Measurements from ENCODE around the gene WNK2.

WNK2 gene

DNA sequence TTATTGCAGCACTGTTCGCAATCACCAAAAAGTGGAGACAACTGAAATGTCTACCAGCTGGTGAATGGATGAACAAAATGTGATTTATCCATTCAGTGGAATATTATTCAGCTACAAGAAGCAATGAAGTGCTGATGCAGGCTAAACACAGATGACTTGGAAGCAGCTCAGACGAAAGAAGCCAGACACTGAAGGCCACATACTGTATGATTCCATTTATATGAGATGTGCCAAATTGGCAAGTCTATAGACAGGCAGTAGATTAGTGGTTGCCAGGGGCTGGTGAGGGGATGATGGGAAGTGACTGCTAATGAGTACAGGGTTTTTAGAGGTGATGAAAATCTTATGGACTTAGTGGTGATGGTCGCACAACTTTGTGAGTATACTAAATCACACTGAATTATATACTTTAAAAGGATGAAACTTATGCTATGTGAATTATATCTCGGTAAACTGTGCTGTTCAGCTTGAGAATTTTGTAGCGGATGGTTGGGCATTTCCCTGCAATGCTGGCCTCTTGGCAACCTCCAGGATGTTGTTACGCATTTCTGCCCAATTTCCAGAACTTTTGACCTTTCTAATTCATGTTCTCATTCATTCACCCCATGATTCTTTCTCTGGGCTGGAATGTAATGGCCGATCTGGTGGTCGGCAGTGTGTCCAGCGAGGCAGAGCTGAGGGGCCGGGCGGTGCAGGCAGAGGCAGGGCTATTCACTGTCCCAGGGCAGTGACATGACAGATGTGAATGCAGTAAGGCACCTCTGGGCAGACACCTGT lies 22.0 kb upstream of the WNK2 start:
- peak; percentile 79 for DNase-seq (ENCODE audit: low spot score)

DNA sequence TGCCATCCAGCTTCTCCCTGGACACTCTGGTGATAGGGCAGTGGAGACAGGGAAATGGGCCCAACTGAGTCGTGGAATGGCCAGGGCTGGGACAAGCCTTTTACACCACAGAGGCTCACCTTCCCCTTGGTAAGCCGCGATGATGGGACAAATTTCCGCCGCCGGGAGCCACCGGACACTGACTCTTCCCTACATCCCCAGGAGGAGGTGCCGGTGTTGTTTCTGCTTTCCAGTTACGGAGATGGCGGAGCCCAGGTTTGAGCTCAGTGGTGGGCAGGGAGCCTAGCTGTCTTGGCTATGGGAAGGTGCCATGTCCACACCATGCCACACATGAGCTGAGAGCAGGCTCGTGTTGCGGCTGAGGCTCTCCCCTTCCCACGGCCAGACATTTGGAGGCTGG lies 19.9 kb upstream of the WNK2 start:
- DNase-seq (ENCODE audit: low spot score) = no peak

DNA sequence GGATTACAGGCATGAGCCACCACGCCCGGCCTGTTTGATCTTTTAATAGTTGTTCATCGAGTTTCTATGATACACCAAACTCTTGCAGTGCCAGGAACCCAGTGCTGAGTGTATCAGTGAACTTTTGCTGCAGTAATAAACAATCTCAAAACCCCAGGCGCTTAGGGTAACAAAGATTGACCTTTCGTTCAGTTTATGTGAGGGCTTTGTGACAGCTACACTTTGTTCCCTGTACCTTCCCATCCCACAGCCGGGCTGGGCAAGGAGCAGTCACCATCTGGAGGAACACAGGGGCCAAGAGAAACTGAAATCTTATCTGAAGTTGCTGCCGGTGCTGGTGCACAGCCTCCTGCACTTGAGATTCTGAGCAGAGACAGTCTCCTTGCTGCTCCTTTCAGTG lies 17.2 kb upstream of the WNK2 start:
- DNase-seq (ENCODE audit: low spot score) = no peak

DNA sequence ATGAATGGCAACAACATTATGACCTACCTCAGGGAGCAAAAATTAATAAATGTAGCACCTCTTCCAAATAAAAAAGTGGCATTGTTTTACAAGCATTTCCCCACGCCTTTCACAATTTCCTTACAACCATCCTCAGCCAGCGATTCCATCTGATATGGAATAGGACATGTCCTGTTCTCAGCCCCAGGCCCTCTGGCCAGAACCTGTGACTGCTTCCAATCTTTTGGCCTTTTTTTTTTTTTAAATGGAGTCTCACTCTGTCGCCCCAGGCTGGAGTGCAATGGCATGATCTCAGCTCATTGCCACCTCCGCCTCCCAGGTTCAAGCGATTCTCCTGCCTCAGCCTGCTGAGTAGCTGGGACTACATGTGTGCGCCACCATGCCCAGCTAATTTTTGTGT lies 16.8 kb upstream of the WNK2 start:
- DNase-seq (ENCODE audit: low spot score) = no peak

DNA sequence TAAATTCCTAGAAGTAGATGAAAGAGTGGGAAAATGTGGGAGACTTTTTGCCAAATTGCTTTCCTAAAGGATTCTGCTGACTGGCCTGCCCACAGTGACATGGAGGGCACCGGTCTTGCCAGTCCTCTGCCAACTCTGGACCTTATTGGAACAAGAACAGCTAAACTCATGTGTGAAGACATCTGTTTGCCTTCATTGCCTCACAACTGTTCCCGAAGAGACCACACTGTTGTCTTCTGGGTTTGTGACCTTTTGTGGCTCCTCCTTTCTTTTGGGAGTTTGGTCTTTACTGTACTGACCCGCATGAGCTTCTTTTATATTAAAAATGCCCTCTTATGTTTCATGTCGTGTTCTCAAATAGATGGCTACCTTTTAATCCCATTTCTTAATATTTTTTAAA lies 16.1 kb upstream of the WNK2 start:
- DNase-seq (ENCODE audit: low spot score) = no peak

DNA sequence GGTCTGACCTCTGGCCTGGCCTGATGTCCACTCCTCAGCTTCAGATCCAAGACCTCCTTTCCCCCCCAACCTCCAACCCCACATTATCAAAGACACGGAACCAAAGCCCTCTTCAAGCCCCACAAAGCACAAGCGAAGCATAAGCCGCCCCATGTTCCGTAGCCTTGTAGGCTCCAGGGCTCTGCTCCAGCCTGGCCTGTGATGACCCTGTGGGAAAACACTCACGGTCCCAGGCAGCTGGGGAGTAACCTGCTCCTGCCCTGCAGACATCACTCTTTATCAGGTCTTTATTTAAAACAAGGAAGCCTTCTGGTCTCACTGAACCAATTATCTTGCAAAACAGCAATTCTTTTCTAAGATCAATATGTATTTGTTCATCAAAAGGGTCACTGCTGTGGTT lies 15.4 kb upstream of the WNK2 start:
- no peak for DNase-seq (ENCODE audit: low spot score)

DNA sequence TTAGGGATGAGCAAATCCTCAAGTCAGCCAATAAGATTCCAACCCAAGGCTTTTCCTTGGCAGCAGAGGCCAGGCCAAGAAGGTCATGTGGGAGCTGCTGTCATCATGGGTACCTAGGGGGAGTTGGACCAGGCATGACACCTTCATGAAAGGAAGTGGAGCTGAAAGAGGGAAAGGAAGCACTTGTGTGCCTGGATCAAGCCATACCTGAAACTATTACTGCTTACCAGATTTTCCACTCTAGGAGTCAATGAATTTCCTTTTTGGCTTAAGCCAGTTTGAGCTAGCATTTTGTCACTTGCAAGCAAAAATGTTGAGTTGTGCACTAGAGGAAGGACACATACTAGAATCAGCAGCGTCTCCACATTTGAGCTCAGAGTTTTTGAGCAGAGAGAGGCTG lies 14.5 kb upstream of the WNK2 start:
- no peak for DNase-seq (ENCODE audit: low spot score)

DNA sequence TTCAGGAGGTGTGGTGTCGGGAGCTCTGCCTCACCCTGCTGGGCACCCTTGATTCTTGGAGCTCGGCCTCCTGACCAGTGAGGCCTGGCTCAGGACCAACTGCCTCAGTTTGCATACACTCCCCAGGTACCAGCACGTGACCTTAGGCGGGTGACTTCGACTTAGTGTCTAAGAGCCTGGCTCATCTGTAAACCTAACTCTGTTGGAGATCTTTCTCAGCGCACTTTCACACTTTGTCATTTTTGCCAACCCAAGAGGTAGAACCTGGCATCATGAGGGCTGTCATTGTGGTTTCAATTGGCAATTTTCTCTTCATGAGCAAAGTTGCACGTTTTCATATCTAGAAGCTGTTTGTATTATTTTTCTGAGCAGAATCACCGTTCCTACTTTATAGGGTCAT lies 13.4 kb upstream of the WNK2 start:
- DNase-seq (ENCODE audit: low spot score) = no peak

DNA sequence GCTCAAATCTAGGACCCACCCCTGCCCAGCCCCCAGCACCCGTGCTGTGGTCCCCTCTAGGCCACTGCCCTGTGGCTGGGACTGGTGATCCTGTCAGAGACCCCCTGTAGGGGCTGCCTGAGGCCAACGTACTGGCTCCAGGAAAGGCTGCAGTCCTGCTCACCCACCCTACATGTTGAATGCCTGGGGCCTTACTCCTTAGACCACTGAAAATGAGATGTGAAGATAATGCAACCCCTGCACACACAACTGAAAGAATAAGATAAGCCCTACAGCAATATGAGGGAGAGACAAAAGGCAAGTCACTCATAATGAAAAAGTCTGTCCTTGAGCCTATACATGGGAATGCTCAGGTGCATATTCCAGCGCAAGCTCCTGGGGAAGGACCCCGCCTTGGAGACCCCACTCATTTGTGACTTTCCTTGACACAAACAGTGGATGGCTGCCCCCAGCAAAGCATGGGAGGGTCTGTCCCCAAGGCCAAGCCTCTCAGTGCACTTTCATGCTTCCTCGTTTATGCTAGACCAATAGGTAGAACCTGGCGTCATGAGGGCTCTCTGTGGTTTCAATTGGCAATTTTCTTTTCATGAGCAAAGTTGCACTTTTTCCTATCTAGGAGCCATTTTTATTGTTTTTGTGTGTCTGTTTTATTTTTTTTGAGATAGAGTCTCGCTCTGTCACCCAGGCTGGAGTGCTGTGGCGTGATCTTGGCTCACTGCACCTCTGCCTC lies 12.5 kb upstream of the WNK2 start:
- DNase-seq (ENCODE audit: low spot score) = no peak

DNA sequence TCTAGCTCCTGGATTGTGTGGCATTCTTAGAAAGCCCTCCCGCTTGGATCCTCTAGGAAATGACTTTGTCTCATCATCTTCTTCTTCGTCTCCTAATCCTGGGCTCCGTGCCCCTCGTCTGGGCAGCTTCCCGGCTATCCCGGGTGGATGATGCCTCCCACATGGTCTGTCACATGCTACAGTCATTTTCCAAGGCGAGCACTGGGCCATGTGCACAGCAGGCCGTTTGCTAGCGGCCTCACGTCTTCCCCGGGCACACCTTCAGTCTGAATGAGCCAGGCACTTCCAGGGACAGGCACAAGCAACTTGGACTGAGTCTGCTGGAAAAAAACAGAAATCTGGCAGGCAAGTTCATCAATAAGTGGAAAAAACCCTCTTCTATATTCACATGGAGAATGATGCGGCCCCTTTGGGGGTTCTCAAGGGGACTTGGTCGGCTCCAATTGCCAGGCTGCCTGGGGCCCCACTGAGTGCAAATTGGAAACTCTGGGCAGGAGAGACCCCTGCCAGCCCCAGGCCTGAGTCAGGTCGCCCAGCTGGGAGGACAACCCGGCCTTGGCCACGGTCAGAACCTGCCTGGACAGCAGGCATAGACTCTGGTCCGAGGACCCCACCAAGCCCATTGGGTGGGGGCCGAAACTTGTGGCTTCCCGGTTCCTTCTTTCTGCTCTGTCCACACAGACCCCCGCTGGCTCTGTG lies 11.1 kb upstream of the WNK2 start:
- DNase-seq (ENCODE audit: low spot score) = peak; percentile 44

DNA sequence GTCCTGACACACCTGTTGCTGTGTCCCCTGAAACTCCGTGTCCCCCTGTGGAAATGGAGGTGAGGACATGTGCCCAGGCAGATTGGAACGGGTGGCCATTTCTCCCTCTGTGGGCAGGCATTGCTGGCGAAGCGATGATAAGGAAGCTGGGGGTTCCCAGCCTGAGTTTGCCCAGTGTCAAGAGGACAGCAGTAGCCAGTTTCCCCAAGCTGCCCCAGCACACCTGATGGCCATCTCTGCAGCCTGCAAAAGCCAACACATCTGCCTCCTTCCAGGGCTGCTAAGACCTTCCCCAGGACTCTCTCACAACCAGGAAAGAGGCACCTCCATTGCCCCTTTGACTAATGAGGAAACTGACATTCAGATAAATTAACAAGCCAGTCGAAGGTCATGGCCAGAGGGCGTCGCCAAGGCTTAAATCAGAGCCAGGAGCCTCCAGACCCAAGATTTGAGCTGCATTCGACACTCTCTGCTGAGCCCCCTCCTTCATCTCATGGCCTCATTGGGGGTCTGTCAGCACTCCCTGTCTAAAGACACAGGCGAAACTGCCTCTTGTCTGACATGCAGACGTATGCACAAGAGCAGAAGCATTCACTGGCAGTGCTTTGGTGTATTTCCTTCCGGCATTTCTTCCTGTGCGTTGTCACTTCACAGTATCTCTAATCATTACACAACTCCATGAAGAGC lies 10.4 kb upstream of the WNK2 start:
- no peak for DNase-seq (ENCODE audit: low spot score)

DNA sequence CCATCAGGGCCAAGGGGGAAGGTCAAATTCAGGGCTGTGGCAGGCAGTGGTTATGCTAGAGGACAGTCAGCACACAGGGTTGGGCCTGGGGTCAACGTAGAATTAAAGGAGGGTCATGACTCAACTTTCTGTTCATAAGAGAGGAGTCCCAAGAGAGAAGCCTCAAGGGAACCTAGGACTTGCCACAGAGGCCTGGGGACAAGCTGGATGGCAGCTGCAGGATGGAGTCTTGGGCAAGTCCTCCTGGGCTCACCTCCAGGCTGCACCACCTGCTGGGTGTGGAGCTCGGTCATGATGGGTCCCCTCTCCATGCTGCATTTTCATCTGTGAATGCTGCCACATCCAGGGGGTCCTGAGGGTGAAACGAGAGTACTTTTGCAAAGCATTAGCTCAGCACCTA lies 9.0 kb upstream of the WNK2 start:
- DNase-seq (ENCODE audit: low spot score) = no peak

DNA sequence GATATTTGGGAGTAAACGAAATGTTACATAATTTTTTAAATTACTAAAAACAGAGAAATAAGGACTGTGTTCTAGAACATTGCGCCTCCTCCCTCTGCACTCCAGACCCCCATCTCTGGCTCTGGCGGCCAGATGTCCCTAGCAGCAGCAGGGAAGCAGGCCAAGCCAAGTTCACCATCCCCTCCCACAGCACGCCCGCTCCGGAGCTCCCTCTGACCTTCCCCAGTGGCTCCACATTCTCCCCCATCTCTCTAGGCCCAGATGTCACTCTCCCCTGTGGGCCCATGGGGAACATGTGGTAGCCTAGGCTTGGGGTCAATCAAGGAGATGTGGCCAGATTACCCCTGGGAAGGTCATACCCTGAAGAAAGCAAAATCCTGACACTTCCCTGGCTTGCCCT lies 6.3 kb upstream of the WNK2 start:
- DNase-seq (ENCODE audit: low spot score) = no peak

DNA sequence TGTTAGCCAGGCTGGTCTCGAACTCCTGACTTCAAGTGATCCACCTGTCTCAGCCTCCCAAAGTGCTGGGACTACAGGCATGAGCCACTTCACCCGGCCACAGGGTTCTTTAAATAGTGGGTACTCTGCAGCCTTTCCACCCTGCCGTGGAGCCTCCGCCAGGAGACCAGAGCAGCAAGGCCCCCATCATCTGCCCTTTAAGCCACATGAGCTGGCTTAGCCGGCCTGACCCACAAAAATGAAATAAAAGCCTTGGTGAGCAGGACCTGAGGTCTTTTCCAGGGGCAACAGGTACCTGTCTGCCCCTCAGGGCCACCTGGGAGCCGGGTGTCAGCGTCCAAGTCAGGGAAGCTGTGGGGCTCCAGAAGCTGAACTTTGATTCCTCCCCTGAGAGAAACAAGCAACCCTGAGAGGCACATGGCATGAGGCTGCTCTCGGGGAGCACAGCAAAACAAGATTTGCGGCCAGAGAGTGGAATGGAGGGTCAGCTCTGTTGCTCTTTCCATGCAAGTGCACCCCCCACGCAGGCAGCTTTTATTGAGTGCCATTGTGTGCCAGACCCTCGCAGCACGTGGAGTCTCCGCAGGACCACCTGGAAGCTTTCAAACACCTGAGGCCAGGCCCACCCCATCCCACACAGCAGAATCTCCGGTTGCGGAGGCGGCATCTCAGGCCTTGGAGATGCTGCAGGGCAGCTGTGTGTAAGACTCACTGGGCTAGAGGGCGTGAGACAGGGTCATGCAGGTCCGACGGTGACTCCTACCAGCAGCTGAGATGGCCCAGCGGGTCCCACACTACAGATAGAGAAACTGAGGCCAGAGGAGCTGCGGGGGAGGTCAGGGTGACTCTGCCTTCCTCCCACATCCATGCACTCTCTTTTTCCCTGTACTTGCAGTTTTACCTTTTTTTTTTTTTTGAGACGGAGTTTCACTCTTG lies 4.8 kb upstream of the WNK2 start:
- DNase-seq (ENCODE audit: low spot score) = no peak

DNA sequence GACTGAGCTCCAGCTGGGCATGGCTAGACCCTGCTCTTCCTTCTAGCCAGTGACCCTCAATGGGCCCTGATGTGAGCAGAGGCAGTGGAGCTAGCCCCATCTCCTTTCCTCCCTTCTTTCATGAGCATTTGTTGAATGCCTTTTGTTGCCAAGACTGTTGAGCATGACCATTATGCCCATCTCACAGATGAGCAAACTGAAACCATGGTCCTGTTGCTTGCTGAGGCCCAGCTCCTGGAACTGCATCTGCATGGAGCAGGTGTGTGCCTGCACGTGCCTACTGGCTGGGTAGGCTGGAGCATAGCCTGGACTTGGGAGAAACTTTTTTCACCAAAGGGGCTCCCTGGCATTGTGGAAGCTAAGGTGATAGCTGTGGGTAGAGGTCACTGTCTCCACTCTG lies 3.0 kb upstream of the WNK2 start:
- DNase-seq (ENCODE audit: low spot score) = no peak

DNA sequence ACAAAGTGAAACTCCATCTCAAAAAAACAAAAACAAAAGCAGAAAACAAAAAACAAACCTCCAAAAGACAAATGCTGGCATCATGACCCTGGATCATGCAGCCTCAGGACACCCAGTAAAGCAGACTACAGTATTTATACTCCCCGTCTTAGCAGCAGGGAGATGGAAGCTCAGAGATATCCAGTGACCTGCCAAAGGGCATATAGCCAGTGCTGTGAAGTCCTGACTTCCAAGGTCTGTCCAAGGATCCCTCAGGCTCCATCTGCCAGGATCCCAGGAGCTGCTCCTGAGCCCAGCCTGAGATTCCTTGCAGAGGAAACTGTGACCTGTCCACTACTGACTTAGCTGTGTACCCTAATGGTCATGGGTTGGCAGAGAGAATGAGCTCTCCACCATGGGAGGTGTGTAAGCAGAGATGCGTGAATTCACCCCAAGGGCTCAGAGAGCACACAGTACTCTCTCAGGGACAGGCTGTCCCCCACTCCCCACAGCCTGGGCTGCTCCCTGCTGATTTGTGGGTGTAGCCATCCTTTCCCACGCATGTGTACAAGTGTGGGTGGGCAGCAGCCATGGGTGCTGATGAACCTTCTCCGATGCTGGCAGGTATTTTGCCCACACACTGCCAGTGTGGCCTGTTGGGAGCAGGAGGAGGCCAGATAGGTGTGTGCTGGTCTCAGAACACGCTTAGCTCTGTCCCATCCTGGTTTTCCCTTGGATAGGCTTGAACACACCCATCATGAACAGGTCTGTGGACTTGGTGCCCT lies 2.1 kb upstream of the WNK2 start:
- DNase-seq (ENCODE audit: low spot score) = peak; percentile 77

DNA sequence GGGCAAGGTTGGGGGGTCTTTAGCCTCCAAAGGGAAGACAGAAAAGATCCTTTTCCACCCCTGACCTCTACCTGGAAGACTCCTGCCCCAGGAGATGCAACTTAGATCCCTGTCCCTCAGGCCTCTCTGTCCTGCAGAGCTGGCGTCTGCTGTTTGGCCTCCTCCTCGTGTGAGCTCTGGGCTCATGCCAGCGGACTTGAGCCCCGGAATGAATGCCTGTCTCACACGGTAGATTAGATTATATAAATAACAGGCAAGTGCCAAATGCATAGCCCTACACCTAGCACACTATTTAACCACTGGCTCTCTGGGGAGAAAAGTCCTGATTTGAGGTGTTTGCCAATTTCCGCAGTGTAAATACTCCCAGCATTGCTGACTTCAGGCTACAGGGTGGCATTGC lies 1.4 kb upstream of the WNK2 start:
- peak; percentile 35 for DNase-seq (ENCODE audit: low spot score)

DNA sequence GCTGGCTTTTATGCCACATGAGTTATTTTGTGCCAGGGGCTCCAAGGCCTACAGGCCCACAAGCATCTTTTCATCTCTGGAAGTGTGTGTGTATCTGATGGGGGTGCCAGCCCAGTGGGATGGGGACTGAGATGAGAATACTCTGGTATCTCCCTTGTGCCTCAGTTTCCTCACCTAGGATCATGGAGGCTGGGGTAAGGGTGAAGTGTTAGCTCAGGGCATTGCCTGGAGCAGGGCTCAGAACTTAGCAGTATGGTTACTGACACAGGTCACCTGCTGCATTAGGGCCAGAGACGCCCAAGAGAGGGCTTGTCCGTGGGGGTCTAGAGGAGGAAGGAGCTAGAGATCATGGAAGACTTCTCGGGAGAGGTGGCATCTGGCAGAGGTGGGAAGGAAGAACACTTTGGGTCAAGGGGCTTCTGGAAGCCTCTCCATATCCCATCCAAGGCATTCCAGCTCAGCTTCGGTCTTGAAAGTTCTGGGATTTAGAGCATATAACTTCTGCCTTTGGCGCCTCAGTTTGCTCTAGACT lies 742 bp upstream of the WNK2 start:
- no peak for DNase-seq (ENCODE audit: low spot score)

DNA sequence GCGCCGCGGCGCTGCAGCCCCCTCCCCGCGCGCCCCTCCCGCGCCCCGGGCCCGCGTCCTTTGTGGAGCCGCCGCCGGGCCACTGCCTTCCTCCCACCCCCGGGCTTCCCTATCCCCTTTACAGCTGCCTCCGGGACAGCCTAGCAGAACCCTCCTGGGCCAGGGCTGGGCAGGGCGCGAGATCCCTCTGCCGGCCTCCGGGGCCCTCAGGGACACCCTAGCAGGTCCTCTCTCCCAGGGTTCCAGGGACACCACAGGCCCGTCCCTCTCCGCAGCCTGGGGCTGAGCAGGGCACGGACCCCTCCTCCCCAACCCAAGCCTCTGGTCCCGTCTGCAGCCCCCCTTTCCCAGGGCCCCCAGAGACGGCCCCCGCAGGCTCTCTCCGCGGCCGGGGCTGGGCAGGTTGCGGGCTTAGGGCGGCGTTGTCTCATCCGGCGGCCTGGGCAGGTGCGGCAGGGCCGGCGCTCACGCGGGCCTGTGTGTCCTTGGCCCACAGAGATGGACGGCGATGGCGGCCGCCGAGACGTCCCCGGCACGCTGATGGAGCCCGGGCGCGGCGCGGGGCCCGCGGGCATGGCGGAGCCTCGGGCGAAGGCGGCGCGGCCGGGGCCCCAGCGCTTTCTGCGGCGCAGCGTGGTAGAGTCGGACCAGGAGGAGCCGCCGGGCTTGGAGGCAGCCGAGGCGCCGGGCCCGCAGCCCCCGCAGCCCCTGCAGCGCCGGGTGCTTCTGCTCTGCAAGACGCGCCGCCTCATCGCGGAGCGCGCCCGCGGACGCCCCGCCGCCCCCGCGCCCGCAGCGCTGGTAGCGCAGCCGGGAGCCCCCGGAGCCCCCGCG lies 710 bp downstream of the WNK2 start:
- DNase-seq (ENCODE audit: low spot score) = no peak

Measured in cerebellar cortex (tissue), 1 donor.